Mucosa of stomach (tissue), 1 donor: ENCODE measurements around the gene TICAM2.
"Not testable (repeated sequence)": the region's sequence is repeated elsewhere in the genome, so short reads cannot be mapped to it uniquely, and the experiment has no call there.

ENCODE experiments used
- H3K27me3 ChIP-seq: one replicate; pipeline ENCODE4 v1.7.0; 2013; ENCODE audit warnings: mild to moderate bottlenecking, low read length; ENCODE audit not compliant: control insufficient read depth, insufficient read depth
- H3K36me3 ChIP-seq: one replicate; pipeline ENCODE4 v1.7.0; 2013; ENCODE audit warnings: low read length; ENCODE audit not compliant: control insufficient read depth, insufficient read depth
- H3K4me1 ChIP-seq: one replicate; pipeline ENCODE4 v1.7.0; 2013; ENCODE audit warnings: mild to moderate bottlenecking, low read length; ENCODE audit not compliant: control insufficient read depth, insufficient read depth
- H3K4me3 ChIP-seq: one replicate; pipeline ENCODE4 v1.7.0; 2013; ENCODE audit warnings: low read length
- H3K9ac ChIP-seq: one replicate; pipeline ENCODE4 v1.7.0; 2013; ENCODE audit warnings: mild to moderate bottlenecking, low read length, moderate library complexity
- H3K9me3 ChIP-seq: one replicate; pipeline ENCODE4 v1.7.0; 2013; ENCODE audit warnings: mild to moderate bottlenecking, low read length, moderate library complexity; ENCODE audit not compliant: control insufficient read depth
- donor health status: Pancreatic carcinoma.

TICAM2 gene, protein sequence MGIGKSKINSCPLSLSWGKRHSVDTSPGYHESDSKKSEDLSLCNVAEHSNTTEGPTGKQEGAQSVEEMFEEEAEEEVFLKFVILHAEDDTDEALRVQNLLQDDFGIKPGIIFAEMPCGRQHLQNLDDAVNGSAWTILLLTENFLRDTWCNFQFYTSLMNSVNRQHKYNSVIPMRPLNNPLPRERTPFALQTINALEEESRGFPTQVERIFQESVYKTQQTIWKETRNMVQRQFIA

DNA sequence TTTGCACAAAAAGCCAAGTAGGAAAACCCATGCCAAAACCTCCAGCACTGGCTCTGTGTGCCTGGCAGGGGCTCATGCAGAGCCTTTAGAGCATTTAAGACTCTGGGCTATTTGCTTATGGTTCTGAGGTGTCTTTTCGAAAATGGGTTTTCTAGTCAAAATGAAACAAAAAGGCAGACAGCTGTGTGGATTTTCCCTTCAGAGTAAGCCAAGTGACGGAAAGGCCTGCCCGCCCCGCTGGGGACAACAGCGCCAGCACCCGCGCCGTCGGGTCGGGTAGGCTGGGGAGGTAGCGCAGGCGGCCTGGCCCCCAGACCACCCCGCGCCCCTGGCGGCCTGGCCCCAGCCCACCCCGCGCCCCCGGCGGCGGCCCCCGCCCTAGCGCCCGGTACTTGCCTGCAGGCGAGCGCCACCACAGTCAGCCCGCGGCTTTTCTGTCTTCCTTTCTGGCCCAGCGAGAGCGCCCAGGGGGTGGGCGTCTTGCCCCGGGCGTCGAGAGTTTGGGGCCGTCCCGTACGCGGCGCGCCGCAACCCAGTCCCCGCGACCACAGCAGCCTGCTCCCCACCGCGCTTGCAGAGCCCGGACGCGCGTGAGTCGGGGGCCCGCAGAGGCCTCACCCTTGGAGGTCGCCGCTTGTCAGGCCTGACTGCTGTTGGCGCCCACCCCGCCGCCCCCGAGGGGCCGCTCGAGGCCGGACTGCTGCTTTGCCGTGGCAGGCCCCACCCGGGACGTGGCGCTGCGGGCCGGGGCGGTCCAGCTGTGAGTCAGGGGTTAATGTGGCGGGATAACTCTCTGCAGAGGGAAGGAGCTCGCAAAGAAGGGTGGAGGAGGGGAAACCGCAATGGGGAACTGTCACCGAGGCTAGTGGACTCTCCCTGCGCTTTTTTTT lies at the start of gene TICAM2:
TSS of gene TICAM2 (minus strand) at position 779 of the 890 bp plus-strand sequence. CDS start 21,223 bp downstream, outside the sequence.
- Histone ChIP-seq H3K27me3 (no peaks in the 10 kb centered on the region), H3K4me1 (peaks cover 9% of the 10 kb centered on the region), H3K4me3 (peak within 1 kb of the TSS; percentile 48), H3K9me3 (no peaks in the 10 kb centered on the region), H3K36me3 (no peaks in the 10 kb centered on the region), H3K9ac (peak within 1 kb of the TSS; percentile 83)

DNA sequence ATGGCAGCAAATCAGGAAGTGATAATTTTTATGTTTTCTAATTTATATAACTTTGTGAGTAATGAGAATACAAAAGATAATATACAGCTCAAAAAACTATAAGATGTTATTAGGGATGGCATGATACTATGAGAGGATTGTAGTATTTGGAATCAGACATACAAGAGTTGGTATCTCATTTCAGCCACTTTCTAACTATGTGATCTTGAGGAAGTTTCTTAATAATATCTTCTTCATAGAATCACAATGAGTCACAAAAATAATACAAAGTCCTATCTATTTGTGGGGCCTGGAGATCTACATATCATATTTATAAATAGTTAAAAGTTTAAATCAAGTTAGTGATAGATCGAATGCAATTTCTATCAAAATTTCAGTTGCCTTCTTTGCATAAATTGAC lies 47.3 kb upstream of the TICAM2 start:
- no peaks in the 10 kb centered on the region for H3K27me3 ChIP-seq
- no peaks in the 10 kb centered on the region for H3K9me3 ChIP-seq
- no peak overlapping the region for H3K9ac ChIP-seq
- no peaks in the 10 kb centered on the region for H3K36me3 ChIP-seq
- no peak overlapping the region for H3K4me3 ChIP-seq
- H3K4me1 ChIP-seq = no peaks in the 10 kb centered on the region

DNA sequence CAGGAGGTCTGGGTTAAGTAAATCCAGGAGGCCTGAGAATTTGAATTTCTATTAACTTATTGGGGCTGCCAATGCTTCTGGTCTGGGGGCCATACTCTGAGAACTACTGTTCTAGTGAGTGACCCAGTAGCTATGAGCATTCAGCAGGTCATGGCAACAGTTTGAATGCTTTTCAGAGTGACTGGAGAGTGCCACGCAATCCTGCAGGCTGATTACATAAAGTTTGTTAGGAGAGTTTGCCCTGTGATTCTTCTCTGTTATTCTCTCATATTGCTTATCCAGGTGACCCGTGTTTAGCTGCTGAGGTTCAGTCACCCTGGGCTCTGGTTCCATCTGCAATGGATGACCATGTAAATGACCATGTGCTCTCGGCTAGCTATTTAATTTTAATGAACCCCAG lies 45.8 kb upstream of the TICAM2 start:
- H3K4me1 ChIP-seq = no peaks in the 10 kb centered on the region
- no peak overlapping the region for H3K9ac ChIP-seq
- no peak overlapping the region for H3K4me3 ChIP-seq
- no peaks in the 10 kb centered on the region for H3K27me3 ChIP-seq
- H3K9me3 ChIP-seq = no peaks in the 10 kb centered on the region
- H3K36me3 ChIP-seq = no peaks in the 10 kb centered on the region

DNA sequence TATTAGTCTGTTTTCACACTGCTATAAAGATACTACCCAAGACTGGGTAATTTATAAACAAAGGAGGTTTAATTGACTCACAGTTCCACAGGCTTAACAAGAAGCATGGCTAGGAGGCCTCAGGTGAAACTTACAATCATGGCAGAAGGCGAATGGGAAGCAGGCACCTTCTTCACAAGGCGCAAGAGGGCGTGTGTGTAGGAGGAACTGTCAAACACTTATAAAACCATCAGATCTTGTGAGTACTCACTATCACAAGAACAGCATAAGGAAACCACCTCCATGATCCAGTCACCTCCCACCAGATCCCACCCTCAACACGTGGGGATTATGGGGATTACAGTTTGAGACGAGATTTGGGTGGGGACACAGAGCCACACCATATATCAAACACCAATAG lies 43.1 kb upstream of the TICAM2 start:
- not testable (repeated sequence) for H3K36me3 ChIP-seq, H3K27me3 ChIP-seq, H3K4me3 ChIP-seq, H3K9me3 ChIP-seq, H3K4me1 ChIP-seq, H3K9ac ChIP-seq

DNA sequence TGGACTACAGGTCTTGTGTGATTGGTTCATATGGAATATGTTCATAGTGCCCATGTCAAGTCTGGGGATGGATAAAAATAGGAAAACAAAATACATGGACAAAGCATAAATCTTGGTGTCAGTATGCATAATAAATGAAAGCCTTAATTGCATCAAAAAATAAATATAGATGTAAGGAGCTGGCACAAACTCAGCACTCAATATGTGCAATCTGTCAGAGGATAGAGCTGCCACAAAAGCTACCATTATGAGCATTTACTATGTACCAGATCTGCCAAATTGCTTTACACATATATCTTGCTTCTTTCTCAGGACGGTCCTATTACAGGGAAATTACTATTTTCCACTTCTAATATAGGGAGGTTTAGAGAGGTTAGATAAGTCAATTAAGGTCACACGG lies 41.8 kb upstream of the TICAM2 start:
- H3K9me3 ChIP-seq = no peaks in the 10 kb centered on the region
- H3K4me1 ChIP-seq = no peaks in the 10 kb centered on the region
- no peaks in the 10 kb centered on the region for H3K27me3 ChIP-seq
- no peaks in the 10 kb centered on the region for H3K36me3 ChIP-seq
- H3K4me3 ChIP-seq = no peak overlapping the region
- H3K9ac ChIP-seq = no peak overlapping the region

DNA sequence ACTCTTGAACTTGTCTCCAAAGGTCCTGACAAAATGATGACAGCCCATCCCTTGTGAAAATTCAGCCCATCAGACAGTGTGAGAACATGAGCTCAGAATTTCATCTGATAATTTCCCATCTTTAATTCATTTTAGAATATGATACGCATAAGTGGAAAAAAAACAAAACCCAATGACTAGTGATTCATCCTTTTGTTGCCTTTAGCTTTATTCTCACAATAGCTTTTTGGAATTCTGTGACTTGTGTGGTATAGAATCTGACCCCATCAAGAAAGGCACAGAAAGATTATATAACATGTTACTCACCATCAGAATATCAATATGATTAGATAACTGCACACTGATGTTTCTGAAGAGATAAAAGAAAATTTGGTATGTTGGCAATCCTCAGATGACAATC lies 39.7 kb upstream of the TICAM2 start:
- Histone ChIP-seq H3K9ac (no peak overlapping the region), H3K9me3 (no peaks in the 10 kb centered on the region), H3K27me3 (no peaks in the 10 kb centered on the region), H3K36me3 (no peaks in the 10 kb centered on the region), H3K4me3 (no peak overlapping the region), H3K4me1 (no peaks in the 10 kb centered on the region)

DNA sequence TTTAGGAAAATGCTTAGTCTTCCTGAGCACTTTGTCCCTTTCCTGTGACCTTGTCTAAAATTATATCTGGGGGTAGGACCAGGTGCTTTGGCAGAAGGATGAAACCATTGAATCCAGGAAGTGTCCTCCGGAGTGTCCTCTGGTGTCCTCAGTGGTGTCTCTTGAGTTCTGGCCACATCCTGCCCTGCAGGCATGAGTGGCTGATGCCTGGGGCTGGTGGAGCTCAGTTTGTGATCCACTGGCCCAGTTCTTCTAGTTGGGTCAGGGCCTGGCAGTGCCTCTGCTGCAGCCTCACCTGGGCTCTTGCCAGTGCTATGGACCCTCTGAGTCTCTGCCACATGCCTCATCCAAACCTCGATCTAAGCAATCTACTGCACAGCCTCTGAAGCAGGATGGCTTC lies 38.0 kb upstream of the TICAM2 start:
- H3K9ac ChIP-seq = no peak overlapping the region
- H3K4me1 ChIP-seq = no peaks in the 10 kb centered on the region
- no peaks in the 10 kb centered on the region for H3K36me3 ChIP-seq
- H3K27me3 ChIP-seq = no peaks in the 10 kb centered on the region
- H3K9me3 ChIP-seq = no peaks in the 10 kb centered on the region
- H3K4me3 ChIP-seq = no peak overlapping the region

DNA sequence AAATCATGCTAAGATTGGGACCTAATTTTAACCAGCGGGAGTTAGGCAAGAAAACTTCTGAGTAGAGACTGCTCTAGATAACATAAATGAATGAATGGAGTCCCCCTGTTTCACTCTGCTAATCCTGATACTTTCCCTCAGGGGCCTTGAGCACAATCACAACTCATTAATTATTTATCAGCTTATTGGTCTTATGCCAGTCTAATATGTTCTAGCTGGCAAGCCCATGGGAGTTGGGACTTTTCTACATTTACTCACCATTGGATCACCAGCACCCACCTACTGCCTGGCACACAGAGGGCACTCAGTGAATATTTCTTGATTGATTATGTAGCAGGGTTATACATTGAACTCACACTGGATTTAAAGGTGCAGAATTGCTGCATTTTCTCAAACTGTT lies 37.1 kb upstream of the TICAM2 start:
- Histone ChIP-seq H3K36me3 (no peaks in the 10 kb centered on the region), H3K4me3 (no peak overlapping the region), H3K27me3 (no peaks in the 10 kb centered on the region), H3K9me3 (no peaks in the 10 kb centered on the region), H3K9ac (no peak overlapping the region), H3K4me1 (no peaks in the 10 kb centered on the region)

DNA sequence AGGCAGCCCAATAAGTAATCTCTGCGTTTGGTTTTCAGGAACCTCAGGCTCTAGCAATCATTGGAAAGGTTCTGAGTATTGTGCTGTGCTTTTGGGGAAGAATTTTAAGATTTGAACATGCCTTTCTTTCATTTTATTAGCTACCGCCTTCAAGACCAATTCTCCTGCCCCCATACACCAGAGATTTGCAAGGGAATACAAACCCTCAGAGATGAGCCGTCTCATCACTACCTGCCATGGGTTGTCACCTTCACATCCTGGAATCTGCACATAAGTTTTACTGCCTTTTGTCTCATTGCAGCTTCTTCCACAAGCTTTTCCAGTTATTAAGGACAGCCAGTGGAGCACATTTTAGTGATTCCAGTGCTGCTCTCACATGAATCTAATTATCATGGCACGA lies 35.2 kb upstream of the TICAM2 start:
- Histone ChIP-seq H3K4me1 (no peaks in the 10 kb centered on the region), H3K9ac (no peak overlapping the region), H3K27me3 (no peaks in the 10 kb centered on the region), H3K9me3 (no peaks in the 10 kb centered on the region), H3K36me3 (no peaks in the 10 kb centered on the region), H3K4me3 (no peak overlapping the region)

DNA sequence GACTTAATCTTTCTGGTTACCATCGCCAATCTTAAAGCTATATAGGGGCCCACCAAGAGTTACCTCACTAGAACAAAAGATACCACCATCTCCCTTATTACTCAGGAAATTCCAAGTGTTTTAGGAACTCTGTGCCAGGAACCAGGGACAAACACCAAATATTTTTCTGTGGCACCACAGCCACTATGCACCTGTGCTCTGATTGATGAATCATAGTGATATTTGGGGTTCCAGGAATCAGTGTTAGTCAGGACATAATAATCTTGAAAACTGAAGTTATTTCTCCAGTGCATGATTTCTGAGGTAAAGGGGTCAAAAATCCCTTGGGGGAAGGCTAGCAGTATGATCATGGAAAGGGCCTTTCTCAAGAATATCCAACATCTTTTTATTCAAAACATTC lies 33.7 kb upstream of the TICAM2 start:
- H3K27me3 ChIP-seq = no peaks in the 10 kb centered on the region
- no peaks in the 10 kb centered on the region for H3K9me3 ChIP-seq
- no peaks in the 10 kb centered on the region for H3K36me3 ChIP-seq
- H3K4me1 ChIP-seq = no peaks in the 10 kb centered on the region
- H3K9ac ChIP-seq = no peak overlapping the region
- no peak overlapping the region for H3K4me3 ChIP-seq

DNA sequence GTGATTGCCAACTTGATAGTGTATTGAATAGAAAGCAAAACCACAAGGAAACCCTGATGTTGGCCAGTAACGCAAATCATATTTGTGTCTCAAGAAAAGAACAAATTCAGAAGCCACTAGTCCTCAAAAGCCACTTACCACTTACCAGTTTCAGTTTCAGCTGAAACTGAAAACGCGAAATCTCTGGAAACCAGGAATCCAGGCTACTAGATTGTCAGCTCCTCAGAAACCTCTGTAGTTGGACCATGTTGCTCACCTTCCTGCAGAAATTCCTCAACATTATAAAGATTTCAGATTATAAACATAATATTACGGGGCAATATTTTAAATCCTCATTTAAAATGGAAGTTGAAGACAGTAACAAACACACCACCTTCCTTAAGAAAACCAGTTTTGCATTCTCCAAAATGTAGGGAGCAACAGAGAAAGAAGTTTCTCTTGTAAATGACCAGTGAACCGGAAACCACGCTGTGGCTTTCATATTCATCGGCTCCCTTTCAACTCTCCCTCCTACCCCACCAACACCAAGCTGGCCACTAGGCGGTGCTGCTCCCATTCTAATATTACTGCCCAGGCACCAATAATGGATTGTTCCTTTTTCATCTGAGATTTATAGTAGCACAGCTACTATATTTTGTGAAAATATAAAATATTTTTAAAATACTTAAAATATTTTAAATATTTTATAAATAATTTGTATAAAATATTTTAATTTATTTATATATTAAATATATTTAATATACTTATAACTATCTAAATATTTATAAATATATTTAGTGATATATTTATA lies 32.3 kb upstream of the TICAM2 start:
- peak overlapping the region; percentile 74 for H3K9ac ChIP-seq
- no peaks in the 10 kb centered on the region for H3K4me1 ChIP-seq
- no peaks in the 10 kb centered on the region for H3K27me3 ChIP-seq
- H3K9me3 ChIP-seq = no peaks in the 10 kb centered on the region
- peak overlapping the region; percentile 16 for H3K4me3 ChIP-seq
- no peaks in the 10 kb centered on the region for H3K36me3 ChIP-seq

DNA sequence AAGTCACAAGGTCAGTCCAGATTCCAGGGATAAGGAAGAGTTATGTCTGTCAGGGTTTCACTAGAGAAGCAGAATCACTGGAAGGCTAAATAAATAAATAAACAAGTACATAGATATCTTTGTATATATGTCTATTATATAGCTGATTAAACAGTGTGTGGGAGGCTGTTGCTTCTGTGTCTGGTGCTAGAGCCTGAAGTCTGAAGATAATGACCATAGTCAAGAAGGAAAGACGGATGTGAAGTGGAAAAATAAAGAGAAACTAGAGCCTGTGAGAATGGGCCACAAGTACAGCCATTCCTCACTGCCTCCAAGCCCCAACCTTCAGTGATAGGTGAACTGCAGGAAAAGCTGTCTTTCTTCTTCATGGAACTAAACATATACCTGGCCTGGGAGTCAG lies 27.6 kb upstream of the TICAM2 start:
- H3K36me3 ChIP-seq = no peaks in the 10 kb centered on the region
- no peaks in the 10 kb centered on the region for H3K4me1 ChIP-seq
- no peaks in the 10 kb centered on the region for H3K27me3 ChIP-seq
- H3K9ac ChIP-seq = no peak overlapping the region
- no peak overlapping the region for H3K4me3 ChIP-seq
- H3K9me3 ChIP-seq = no peaks in the 10 kb centered on the region
